ENCODE data around the gene PSEN1. TPM values are rescaled to one million over a fixed set of nuclear protein-coding genes. Genes with fewer than 3 reads are reported as not detected.
"Not testable (repeated sequence)": the region's sequence is repeated elsewhere in the genome, so short reads cannot be mapped to it uniquely, and the experiment has no call there.

PSEN1 gene
- total RNA-seq, 4 donors from 2014 or later = 53.4 to 56.9 (median 55.7) TPM

DNA sequence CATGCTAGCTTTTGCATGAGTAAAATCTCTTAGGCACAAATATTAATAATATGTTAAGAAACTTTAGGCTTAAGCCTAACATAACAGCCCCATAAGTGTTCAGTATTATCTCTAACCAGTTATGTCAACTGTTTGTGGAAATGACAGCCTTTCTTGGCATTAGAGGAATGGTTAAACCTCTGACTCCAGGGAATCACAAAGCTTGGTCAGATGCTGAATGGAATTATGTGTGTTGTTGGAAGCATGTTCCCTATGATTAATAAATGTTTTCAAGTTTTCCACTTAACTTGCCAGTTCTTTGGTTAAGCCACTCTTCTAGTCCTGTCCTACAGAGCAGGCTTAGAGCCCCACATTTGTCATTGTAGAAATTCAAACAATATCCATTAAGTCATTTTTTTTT, 17.0 kb downstream of the PSEN1 start:
- no peak for DNase-seq (ENCODE audit: low spot score)
- TF ChIP-seq, protein P1, sequence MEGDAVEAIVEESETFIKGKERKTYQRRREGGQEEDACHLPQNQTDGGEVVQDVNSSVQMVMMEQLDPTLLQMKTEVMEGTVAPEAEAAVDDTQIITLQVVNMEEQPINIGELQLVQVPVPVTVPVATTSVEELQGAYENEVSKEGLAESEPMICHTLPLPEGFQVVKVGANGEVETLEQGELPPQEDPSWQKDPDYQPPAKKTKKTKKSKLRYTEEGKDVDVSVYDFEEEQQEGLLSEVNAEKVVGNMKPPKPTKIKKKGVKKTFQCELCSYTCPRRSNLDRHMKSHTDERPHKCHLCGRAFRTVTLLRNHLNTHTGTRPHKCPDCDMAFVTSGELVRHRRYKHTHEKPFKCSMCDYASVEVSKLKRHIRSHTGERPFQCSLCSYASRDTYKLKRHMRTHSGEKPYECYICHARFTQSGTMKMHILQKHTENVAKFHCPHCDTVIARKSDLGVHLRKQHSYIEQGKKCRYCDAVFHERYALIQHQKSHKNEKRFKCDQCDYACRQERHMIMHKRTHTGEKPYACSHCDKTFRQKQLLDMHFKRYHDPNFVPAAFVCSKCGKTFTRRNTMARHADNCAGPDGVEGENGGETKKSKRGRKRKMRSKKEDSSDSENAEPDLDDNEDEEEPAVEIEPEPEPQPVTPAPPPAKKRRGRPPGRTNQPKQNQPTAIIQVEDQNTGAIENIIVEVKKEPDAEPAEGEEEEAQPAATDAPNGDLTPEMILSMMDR (IDR thresholded peaks at IDR 0.05) = no peak
- no peak for ATAC-seq (ENCODE audit: low FRiP score)

DNA sequence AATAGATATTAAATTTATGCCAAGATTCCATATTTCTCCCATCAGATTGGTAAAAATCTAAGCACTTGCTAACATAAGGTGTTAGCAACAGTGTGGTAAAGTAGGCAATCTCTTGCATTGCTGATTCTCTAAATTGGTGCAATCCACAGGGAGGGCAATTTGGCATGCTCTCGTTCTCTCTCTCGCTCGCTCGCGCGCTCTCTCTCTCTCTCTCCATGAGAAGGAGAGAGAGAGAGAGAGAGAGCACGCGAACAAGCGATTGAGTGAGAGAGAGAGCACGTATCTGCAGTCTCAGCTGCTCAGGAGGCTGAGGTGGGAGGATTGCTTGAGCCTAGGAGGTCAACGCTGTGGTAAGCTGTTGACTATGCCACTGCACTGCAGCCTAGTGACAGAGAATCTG, 25.9 kb downstream of the PSEN1 start:
- DNase-seq (ENCODE audit: low spot score) (no peak), ATAC-seq (ENCODE audit: low FRiP score) (no peak)
- TF ChIP-seq, protein P1 (IDR thresholded peaks at IDR 0.05) = no peak

DNA sequence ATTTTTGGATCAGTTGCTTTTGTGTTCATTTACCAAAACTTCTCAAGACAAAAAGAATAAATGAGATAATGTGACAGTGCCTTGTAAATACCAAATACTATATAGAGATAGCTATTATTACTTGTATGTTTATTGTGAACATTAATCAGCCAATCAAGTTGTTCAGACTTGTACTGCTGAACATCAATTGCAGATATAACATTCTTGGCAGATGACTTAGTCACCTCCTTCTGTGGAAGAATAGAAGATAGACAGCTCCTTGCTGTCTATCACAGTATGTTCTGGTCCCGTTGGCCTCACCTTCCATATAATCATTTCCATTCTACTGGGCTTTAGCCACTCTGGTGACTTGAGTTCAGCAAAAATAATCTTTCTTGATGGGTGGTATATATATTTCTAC, 30.1 kb downstream of the PSEN1 start:
- ATAC-seq (ENCODE audit: low FRiP score) = no peak
- TF ChIP-seq, protein P1 (IDR thresholded peaks at IDR 0.05) = no peak
- no peak for DNase-seq (ENCODE audit: low spot score)

DNA sequence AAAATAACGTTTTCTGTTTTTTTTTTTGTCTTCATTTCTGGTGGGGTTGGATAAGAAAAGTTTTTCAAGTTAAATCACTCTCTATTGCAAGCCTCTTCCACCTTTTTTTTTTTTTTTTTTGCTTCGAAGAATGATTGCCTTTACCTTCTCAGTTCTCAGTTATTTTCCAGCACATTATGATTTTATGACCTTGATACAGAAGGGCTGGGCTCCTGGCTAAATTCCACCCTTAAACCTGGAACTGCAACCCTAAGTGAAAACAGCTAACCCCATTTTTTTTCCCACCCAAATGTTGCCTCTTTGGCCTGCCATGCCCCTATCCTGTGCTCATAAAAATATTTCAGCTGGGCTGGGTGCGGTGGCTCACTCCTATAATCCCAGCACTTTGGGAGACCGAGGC, 31.4 kb downstream of the PSEN1 start:
- ATAC-seq (ENCODE audit: low FRiP score) = no peak
- DNase-seq (ENCODE audit: low spot score) = no peak

DNA sequence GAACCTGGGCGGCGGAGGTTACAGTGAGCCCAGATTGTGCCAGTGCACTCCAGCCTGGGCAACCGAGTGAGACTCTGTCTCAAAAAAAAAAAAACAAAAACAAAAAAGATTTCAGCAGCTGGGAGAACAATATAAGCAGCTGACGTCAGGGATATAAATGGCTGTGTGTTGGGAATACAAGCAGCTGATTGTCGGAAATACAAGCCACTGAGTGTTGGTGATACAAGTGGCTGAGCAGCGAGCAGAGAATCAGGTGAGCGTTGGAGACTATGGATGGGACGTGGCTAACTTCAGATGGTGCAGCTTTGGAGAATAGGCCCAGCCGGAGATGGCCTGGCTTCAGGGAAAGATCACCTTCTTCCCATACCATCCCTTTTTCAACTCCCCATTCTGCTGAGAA, 32.0 kb downstream of the PSEN1 start:
- ATAC-seq (ENCODE audit: low FRiP score) = no peak
- TF ChIP-seq, protein P1 (IDR thresholded peaks at IDR 0.05) = no peak
- DNase-seq (ENCODE audit: low spot score) = no peak

More for the DNA sequence above, 31.4 kb downstream of the PSEN1 start:
- TF ChIP-seq, protein P1 (IDR thresholded peaks at IDR 0.05) = no peak

DNA sequence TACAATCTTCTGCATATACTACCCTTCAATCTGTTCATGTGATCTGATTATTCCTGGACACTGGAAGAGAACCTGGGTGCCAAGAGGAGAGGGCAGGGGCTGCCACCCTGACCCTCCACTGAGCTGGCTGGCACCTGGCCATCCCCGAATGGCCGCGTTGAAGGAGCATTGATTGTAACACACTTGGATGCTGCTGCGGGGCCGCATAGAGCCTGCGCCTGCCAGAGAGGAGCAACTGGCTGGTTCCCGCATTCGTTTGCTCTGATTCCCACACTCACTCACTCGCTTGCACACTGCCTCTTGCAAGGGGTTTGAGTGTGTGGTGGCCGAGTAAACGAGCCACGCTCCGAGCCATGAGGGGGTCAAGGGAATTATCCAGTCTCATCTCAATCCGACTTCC, 32.4 kb downstream of the PSEN1 start:
- TF ChIP-seq, protein P1 (IDR thresholded peaks at IDR 0.05) = no peak
- DNase-seq (ENCODE audit: low spot score) = no peak

DNA sequence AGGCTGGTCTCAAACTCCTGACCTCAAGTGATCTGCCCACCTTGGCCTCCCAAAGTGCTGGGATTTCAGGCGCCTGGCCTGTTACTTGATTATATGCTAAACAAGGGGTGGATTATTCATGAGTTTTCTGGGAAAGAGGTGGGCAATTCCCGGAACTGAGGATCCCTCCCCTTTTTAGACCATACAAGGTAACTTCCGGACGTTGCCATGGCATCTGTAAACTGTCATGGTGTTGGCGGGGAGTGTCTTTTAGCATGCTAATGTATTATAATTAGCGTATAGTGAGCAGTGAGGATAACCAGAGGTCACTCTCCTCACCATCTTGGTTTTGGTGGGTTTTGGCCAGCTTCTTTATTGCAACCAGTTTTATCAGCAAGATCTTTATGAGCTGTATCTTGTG, 33.5 kb downstream of the PSEN1 start:
- DNase-seq (ENCODE audit: low spot score); ATAC-seq (ENCODE audit: low FRiP score): not testable (repeated sequence)

More for the DNA sequence above, 32.4 kb downstream of the PSEN1 start:
- ATAC-seq (ENCODE audit: low FRiP score) = no peak

DNA sequence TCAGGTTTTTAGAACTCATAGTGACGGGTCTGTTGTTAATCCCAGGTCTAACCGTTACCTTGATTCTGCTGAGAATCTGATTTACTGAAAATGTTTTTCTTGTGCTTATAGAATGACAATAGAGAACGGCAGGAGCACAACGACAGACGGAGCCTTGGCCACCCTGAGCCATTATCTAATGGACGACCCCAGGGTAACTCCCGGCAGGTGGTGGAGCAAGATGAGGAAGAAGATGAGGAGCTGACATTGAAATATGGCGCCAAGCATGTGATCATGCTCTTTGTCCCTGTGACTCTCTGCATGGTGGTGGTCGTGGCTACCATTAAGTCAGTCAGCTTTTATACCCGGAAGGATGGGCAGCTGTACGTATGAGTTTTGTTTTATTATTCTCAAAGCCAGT, 34.4 kb downstream of the PSEN1 start:
- DNase-seq (ENCODE audit: low spot score) = no peak
- TF ChIP-seq, protein P1 (IDR thresholded peaks at IDR 0.05) = no peak
- ATAC-seq (ENCODE audit: low FRiP score) = no peak
